ENCODE measurements around the gene MYT1.

Gene MYT1

GRCh38 chr20:64245746-64246595 is 81.7 kb downstream of the MYT1 start:
- H3K4me1 ChIP-seq (ENCODE audit: insufficient read depth, low read length) = no peaks in the 10 kb centered on the region
- no peaks in the 10 kb centered on the region for H3K36me3 ChIP-seq (ENCODE audit: insufficient read depth, low read length)
- H3K9me3 ChIP-seq (ENCODE audit: control insufficient read depth, insufficient read depth, low read length) = no peaks in the 10 kb centered on the region

GRCh38 chr20:64246616-64247306 is 82.5 kb downstream of the MYT1 start:
- Histone ChIP-seq H3K9me3 (ENCODE audit: control insufficient read depth, insufficient read depth, low read length) (no peaks in the 10 kb centered on the region), H3K9ac (ENCODE audit: low read depth, low read length) (no peak overlapping the region), H3K4me1 (ENCODE audit: insufficient read depth, low read length) (no peaks in the 10 kb centered on the region), H3K36me3 (ENCODE audit: insufficient read depth, low read length) (no peaks in the 10 kb centered on the region)

More at GRCh38 chr20:64245746-64246595, 81.7 kb downstream of the MYT1 start:
- no peak overlapping the region for H3K9ac ChIP-seq (ENCODE audit: low read depth, low read length)

GRCh38 chr20:64247307-64247618 is 83.0 kb downstream of the MYT1 start:
- Histone ChIP-seq H3K9ac (ENCODE audit: low read depth, low read length) (no peak overlapping the region), H3K4me1 (ENCODE audit: insufficient read depth, low read length) (no peaks in the 10 kb centered on the region), H3K9me3 (ENCODE audit: control insufficient read depth, insufficient read depth, low read length) (no peaks in the 10 kb centered on the region), H3K36me3 (ENCODE audit: insufficient read depth, low read length) (no peaks in the 10 kb centered on the region)

- Histone ChIP-seq H3K9me3 (ENCODE audit: control insufficient read depth, insufficient read depth, low read length) (no peaks in the 10 kb centered on the region), H3K36me3 (ENCODE audit: insufficient read depth, low read length) (no peaks in the 10 kb centered on the region), H3K4me1 (ENCODE audit: insufficient read depth, low read length) (no peaks in the 10 kb centered on the region), H3K9ac (ENCODE audit: low read depth, low read length) (no peak overlapping the region)
Measured at GRCh38 chr20:64247970-64248841, 84.0 kb downstream of the MYT1 start.

- Histone ChIP-seq H3K36me3 (ENCODE audit: insufficient read depth, low read length) (no peaks in the 10 kb centered on the region), H3K9me3 (ENCODE audit: control insufficient read depth, insufficient read depth, low read length) (no peaks in the 10 kb centered on the region), H3K4me1 (ENCODE audit: insufficient read depth, low read length) (no peaks in the 10 kb centered on the region), H3K9ac (ENCODE audit: low read depth, low read length) (no peak overlapping the region)
Measured at GRCh38 chr20:64250027-64250426, 85.8 kb downstream of the MYT1 start.

- no peaks in the 10 kb centered on the region for H3K36me3 ChIP-seq (ENCODE audit: insufficient read depth, low read length)
- peaks cover 5% of the 10 kb centered on the region; the same call in 1 of the 2 replicates for H3K4me1 ChIP-seq (ENCODE audit: insufficient read depth, low read length)
- H3K9ac ChIP-seq (ENCODE audit: low read depth, low read length) = no peak overlapping the region
- no peaks in the 10 kb centered on the region for H3K9me3 ChIP-seq (ENCODE audit: control insufficient read depth, insufficient read depth, low read length)
Measured at GRCh38 chr20:64253000-64253383, 88.7 kb downstream of the MYT1 start.

- H3K9ac ChIP-seq (ENCODE audit: low read depth, low read length) = no peak overlapping the region
- peaks cover 5% of the 10 kb centered on the region for H3K4me1 ChIP-seq (ENCODE audit: insufficient read depth, low read length)
- no peaks in the 10 kb centered on the region for H3K36me3 ChIP-seq (ENCODE audit: insufficient read depth, low read length)
- H3K9me3 ChIP-seq (ENCODE audit: control insufficient read depth, insufficient read depth, low read length) = no peaks in the 10 kb centered on the region
Measured at GRCh38 chr20:64253443-64253842, 89.2 kb downstream of the MYT1 start.

- Histone ChIP-seq H3K9ac (ENCODE audit: low read depth, low read length) (no peak overlapping the region), H3K9me3 (ENCODE audit: control insufficient read depth, insufficient read depth, low read length) (no peaks in the 10 kb centered on the region), H3K36me3 (ENCODE audit: insufficient read depth, low read length) (no peaks in the 10 kb centered on the region), H3K4me1 (ENCODE audit: insufficient read depth, low read length) (peaks cover 12% of the 10 kb centered on the region)
Measured at GRCh38 chr20:64254156-64254555, 89.9 kb downstream of the MYT1 start.

- peaks cover 13% of the 10 kb centered on the region for H3K4me1 ChIP-seq (ENCODE audit: insufficient read depth, low read length)
- no peaks in the 10 kb centered on the region for H3K9me3 ChIP-seq (ENCODE audit: control insufficient read depth, insufficient read depth, low read length)
- peak overlapping the region; percentile 89 for H3K9ac ChIP-seq (ENCODE audit: low read depth, low read length)
- no peaks in the 10 kb centered on the region for H3K36me3 ChIP-seq (ENCODE audit: insufficient read depth, low read length)
Measured at GRCh38 chr20:64254571-64255360, 90.5 kb downstream of the MYT1 start.

- Histone ChIP-seq H3K9ac (ENCODE audit: low read depth, low read length) (peak within 1 kb of the TSS; percentile 89), H3K4me1 (ENCODE audit: insufficient read depth, low read length) (peaks cover 13% of the 10 kb centered on the region), H3K36me3 (ENCODE audit: insufficient read depth, low read length) (no peaks in the 10 kb centered on the region), H3K9me3 (ENCODE audit: control insufficient read depth, insufficient read depth, low read length) (no peaks in the 10 kb centered on the region)
Measured at GRCh38 chr20:64255361-64256281, 91.4 kb downstream of the MYT1 start, which contains the start of gene PCMTD2. TSS of gene PCMTD2 (plus strand) at chr20:64255748. CDS start at chr20:64259966, 4,218 bp downstream.

- H3K9ac ChIP-seq (ENCODE audit: low read depth, low read length) = peak overlapping the region; percentile 69
- H3K4me1 ChIP-seq (ENCODE audit: insufficient read depth, low read length) = peaks cover 13% of the 10 kb centered on the region
- H3K36me3 ChIP-seq (ENCODE audit: insufficient read depth, low read length) = no peaks in the 10 kb centered on the region
Measured at GRCh38 chr20:64256282-64256935, 92.2 kb downstream of the MYT1 start.

GRCh38 chr20:64257107-64257757 is 93.0 kb downstream of the MYT1 start:
- Histone ChIP-seq H3K4me1 (ENCODE audit: insufficient read depth, low read length) (peaks cover 13% of the 10 kb centered on the region), H3K9ac (ENCODE audit: low read depth, low read length) (no peak overlapping the region), H3K9me3 (ENCODE audit: control insufficient read depth, insufficient read depth, low read length) (no peaks in the 10 kb centered on the region), H3K36me3 (ENCODE audit: insufficient read depth, low read length) (no peaks in the 10 kb centered on the region)

More at GRCh38 chr20:64256282-64256935, 92.2 kb downstream of the MYT1 start:
- no peaks in the 10 kb centered on the region for H3K9me3 ChIP-seq (ENCODE audit: control insufficient read depth, insufficient read depth, low read length)

All from ES-I3 (cell line).